OCI-M1 (cell line): ENCODE data around the gene ENPEP.
"Not testable (repeated sequence)": the region's sequence is repeated elsewhere in the genome, so short reads cannot be mapped to it uniquely, and the experiment has no call there.

ENCODE experiments used
- DNase-seq: peaks from one replicate; lab custom pipeline; 2025; lab: John Stamatoyannopoulos, UW

ENPEP gene

DNA sequence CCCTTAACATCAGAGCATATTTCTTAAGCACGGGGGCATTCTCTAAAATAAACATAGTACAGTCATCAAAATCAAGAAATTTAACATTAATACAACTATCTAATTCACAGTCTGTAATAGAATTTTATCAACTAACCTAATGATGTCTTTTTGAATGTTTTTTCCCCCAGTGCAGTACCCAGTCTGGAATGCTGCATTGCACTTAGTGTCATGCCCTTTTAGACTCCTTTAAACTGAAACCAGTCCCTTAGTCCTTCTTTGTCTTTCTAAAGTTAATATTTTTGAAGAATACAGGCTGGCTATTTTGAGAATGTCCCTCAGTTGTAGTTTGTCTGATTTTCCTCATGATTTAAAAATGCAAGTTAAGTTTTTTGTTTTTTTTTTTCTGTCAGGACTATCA is 9.5 kb downstream of the ENPEP start:
- no peak for DNase-seq

DNA sequence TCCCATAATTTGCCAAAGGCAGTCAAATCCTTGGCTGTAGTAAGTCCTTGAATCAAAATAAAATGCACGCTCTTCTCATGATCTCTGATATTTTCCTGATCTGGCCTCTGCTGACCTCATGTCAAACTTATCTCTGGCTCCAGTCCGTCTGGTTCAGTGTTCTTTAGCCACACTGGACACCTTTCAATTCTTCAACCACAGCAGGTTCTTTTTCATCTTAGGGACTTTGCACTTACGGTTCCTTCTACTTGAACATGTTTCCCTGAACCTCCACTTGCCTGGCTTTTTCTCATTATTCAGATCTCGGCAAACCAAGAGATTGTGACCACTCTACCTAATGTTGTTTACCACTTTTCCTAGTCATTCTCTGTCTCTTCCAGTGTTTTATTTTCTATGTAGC is 10.3 kb downstream of the ENPEP start:
- DNase-seq, result peak; percentile 43

DNA sequence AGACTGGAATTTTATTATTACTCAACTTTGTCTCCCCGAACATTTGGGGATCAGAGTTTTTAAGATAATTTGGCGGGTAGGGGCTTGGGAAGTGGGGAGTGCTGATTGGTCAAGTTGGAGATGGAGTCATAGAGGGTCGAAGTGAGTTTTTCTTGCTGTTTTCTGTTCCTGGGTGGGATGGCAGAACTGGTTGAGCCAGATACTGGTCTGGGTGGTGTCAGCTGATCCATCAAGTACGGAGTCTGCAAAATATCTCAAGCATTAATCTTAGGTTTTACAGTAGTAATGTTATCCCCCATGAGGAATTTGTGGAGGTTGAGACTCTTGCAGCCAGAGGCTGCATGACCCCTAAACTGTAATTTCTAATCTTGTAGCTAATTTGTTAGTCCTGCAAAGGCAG is 10.9 kb downstream of the ENPEP start:
- DNase-seq, result not testable (repeated sequence)

DNA sequence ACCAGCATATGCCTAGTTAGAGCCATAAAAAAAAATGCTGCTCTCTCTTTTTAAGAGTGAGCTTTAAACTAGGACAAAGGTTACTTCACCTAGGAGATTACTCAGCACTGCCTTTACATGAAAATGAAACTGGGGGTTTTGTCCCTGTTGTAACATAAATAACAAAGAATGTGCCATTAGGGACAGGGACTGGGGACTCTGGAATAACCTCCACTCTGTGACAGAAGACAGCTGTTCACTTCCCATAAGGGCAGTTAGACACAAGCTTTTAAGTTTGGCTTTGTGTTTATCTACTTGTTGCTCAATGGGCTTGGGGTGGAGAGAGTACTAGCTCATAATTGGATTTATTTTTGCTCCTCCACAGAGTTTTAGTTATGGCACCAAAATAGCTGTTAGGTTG is 11.9 kb downstream of the ENPEP start:
- peak; percentile 58 for DNase-seq

DNA sequence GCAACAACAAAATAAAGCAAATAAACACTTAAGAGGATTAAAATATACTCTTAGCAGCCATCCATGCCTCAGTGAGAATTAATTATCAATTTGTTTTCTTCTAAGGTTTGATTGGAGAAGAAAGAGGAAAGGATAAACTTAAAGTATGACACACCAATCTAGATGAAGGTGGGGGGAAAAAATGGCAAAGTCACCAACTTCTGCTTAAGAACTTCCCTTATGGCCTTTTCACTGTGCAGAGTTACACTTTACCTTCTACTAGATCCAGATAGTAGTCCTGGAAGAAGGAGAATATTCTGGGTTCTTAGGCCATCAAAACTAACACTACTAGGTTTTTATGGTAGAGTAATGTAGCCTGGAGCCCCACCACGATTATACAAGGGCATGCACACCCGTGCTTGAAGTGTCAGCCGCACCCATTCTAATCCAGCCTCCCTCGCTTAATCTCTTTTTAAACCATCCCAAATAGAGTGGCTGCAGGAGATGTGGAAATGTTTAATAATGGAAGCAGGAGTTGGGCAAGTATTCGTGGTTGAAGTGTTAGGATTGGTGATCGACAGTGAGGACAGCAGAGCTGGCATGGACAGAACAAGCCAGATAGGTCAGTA is 14.1 kb downstream of the ENPEP start:
- DNase-seq, result peak; percentile 51

DNA sequence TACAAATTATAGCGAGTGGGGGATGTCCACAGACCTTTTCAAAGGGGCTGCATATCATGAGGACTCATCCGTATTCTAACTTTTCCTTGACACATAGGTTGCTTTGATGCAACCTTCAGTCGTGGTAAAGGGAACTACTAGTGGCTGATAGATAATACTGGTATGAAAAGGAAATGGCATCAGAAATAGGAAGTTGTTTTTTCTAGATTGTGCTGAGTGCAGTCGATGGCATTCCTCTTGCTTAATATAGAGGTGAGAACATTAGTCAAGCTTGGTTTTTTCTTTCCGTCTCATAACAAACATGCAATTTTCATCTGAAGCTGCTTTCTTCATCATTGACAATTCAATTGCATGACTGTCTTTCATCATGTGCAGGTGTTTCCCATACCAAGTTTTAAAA is 16.6 kb downstream of the ENPEP start:
- DNase-seq, result peak; percentile 81

DNA sequence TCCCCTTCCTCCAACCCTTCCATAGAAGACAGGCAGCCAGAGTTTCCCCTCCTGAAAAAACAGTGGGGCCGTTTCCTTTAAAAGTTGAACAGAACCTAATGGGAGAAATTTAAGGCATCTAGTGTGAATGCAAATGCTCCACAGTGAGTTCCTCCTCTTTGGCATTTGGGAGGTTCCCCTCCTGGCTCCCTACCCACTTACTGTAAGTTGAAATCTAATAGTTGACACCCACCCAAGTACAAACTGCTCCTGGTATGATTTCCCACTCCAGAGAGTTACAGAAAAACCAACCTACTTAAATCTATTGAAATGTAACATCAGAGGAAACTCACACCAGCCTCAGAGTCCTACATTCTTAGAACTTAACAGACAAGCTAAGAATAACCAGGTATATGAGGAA is 17.6 kb downstream of the ENPEP start:
- no peak for DNase-seq

DNA sequence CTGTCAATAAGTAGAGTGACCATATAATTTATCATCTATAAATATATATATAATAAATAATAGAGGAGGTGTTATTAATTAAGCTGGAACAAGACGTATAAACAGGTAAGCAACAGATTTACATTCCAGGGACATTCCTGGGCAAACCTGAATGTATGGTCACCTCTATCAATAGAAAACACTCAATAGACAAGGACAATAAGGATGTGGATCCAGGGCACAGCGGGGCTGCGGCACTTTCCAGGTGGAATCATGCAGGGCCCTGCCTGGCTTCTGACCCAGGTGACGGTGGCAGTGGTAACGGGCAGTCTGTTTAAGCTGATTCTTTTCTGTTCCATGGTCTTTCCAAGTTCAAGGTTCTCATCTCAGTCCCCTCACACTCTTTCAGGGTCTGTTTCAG is 22.5 kb downstream of the ENPEP start:
- no peak for DNase-seq

DNA sequence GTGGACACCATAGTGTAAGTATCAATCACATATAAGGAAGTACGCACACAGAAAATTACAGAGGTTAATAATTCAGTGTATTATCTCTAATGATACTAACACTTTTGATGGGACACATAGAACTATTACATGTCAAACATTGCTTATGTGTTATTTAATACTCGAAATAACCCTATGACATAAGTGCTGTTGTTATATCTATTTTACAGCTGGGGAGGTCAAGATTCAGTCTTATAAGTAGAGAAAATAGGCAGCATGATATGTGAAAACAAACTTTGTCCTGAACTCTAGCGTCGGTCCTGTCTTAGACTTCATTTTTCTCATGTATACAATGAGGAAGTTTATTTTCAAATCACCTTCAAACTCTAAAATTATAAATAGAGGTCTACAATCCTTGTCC is 23.2 kb downstream of the ENPEP start:
- no peak for DNase-seq

DNA sequence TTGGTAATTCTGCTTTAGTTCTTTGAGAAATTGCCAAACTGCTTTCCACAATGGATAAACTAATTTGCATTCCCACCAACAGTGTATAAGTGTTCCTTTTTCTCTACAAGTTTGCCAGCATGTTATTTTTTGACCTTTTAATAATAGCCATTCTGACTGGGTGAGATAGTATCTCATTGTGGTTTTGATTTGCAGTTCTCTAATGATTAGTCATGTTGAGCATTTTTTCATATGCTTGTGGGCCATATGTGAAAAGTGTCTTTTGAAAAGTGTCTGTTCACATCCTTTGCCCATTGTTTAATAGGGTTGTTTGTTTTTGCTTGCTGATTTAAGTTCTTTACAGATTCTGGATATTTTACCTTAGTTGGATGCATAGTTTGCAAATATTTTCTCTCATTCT is 25.9 kb downstream of the ENPEP start:
- no peak for DNase-seq

DNA sequence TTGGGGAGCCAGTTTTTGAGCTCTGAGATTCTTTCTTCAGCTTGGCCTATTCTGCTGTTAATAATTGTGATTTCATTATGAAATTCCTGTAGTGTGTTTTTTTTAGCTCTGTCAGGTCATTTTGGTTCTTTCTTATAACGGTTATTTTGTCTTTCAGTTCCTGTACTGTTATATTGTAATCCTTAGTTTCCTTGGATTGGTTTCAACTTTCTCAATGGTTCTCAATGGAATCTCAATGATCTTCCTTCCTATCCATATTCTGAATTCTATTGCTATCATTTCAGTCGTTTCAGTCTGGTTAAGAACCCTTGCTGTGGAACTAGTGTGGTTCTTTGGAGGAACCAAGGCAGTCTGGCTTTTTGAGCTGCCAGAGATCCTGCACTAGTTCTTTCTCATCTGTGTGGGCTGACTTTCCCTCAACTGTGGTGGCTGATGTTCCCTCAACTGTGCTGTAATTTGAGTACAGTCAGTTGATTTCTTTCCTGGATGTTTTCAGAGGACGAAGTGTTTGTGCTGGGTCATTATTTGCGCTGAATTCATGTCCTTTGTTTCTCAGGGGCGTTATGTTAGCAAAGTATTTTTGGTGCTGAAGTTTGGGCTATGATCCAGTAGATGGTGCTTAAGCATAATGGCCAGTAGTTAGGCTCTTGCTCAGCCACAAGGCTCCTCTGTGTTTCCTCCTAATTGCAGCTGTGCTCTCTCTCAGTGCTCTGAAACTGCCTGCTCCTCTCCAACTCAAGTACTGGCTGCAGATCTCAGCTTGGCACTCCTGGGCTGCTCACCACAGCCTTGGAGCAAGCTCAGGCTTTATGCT is 27.5 kb downstream of the ENPEP start:
- peak; percentile 44 for DNase-seq

DNA sequence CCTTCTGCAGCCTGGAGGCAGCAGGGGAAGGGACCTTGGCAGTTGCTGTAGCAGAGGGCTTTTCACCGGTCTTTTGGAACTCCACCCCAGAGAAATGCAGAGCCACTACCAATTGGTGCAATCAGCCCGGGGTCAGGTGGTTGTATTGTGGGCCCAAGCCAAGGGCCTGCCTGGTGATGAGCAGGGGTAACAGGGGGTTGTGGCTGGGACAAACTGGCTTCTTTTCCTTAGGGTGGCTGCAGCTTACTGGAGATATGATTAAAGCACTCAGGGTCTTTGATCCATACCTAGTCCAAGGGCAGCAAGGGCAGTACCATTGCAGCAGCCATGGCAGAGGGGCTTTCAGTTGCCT is 28.1 kb downstream of the ENPEP start:
- no peak for DNase-seq

DNA sequence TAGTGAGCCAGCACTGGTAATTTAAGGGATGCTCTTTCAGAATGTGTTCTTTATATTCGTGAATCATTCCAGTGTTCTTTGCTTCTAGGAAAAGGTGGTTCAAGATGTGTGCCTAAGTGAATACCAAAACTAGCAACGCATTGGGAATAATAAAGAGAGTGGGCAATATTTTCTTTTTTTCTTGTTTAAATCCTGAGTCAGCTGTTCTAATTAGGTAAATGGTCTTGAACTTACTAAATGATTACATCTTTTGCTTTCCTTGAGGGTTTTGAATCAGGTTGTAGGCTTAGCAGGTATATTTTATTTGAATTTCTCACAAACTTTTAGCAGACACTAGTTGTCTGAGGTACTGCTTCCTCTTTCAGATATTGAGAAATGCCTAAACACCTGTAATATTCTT is 29.5 kb downstream of the ENPEP start:
- DNase-seq, result no peak

DNA sequence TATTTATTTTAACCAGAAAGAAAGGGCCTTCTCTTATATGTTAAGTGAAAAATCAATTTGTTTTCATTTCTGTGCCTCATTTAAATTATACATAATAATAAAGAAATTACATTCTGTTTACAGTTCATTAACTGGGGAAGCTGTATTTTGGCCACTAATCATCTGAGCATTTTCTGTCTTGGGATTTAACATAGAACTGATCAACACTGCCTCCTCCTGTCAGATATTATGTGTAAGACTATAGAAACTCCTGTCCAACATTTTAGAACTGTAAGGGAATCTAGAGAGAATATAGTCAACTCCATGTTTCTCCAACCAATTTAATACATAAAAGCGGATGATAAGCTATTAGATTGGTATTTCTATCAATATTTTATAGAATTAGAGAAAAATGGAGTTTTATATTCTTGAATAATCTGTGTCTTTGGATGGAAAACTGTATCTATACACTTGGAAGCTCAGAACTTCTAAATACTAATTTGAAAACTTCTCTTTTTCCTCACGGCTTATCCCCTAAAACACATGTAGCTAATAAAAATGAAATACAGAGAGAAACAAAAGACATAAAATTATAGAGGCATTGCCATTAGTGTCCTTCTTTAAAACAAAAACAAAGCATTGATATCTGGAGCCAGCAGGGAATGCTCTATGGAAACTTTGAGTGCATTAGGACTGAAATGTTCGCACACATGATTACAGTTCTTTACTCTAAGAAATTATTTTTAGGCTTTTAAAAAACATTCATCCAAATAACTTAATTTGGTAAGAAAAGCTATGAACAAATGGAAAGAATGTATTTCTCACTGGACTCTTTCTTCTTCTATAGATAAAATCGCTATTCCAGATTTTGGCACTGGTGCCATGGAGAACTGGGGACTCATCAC is 33.1 kb downstream of the ENPEP start:
- peak; percentile 68 for DNase-seq

DNA sequence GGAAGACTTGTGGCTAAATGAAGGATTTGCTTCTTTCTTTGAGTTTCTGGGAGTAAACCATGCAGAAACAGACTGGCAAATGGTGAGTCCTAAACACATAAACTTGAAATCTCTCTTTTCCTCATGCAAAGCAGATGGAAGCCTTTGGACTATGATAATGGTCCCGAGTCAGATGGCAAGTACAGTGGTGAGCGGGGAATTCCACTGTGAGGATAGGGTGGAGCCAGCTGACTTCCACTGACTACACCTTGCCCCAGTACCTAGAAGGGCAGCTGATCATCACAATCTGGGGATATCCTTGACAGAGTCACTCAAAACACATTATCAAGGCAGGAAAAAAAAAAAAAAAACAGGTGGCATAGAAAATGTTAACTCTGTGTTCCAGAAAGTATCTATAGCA is 34.3 kb downstream of the ENPEP start:
- DNase-seq, result no peak

DNA sequence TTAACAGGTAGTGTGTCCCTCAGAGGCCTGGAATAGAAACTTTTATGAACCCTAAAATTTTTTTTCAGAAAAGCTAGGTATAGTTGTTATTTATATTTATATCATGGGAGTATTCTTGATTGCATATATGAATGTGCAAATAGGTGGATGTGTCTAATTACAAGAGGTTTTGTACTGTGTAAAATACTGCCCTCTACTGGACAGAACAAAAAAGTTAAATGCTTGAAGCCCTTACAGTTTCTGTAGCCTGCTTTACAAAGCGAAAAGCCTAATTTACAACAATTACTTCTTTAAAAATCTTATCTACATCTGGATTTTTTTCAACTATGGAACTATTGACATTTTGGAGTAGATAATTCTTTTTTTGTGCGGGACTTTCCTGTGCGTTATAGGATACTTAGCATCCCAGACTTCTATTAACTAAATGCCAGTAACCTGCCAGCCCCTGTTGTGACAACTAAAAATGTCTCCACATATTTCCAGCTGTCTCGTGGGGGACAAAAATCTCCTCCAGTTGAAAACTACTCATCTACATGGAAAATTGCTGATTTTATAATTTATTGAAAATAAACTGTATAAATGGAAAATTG is 35.1 kb downstream of the ENPEP start:
- DNase-seq, result peak; percentile 82

DNA sequence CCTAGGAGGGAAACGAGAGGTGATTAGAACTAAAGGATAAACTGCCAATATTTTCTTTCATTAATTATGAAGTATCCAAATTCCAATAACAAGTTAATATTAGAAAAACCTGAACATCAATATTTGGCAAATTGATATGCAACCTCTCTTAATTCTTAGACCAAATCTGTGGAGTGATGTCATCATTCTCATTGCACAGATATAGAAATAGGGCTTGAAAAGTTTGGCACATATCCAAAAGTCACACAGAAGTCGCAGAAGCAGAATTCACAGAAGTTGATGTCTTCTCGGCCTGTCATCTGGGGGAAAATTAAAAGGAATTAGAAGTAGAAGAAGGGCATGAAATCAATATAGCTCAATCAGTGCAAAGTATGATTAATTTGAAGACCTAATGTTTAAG is 36.9 kb downstream of the ENPEP start:
- peak; percentile 12 for DNase-seq

DNA sequence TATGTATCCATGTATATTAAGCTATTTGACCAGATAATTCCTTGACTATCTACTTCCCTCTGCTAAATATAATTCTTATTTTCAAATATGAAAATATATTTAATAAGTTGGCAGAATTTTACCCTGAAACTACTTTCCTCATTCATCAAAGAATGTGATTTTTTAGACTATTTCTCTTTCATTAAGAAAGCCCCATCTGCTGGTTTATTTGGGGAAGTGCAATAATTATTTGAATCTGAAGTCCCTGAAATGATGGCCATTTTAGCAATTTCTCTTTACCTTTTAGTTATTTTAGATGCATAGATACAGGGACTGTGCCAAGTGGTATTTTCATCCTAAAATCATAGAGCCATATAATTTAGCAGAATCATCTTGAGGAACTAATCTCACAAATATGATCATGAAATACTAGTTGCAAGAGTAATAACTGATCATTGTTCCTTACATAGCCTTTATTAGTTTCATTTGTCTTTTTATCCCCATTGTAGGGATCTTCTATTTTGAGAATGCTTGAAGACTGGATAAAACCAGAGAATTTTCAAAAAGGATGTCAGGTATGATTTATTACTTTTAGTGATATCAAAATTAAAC is 39.0 kb downstream of the ENPEP start:
- peak; percentile 81 for DNase-seq

DNA sequence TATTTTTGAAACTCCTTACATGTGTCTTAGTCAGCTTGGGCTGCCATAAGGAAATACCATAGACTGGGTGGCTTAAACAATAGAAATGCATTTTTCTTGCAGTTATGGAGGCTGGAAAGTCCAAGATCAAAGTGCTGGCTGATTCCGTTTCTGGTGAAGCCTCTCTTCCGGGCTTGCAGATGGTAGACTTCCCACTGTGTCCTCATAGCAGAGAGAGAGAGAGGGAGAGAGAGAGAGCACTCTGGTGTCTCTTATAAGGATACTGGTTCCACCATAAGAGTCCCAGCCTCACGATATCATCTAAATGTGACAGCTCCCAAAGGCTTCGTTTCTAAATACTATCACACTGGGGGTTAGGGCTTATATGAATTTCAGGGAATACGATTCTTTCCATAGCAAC is 39.7 kb downstream of the ENPEP start:
- peak; percentile 75 for DNase-seq

DNA sequence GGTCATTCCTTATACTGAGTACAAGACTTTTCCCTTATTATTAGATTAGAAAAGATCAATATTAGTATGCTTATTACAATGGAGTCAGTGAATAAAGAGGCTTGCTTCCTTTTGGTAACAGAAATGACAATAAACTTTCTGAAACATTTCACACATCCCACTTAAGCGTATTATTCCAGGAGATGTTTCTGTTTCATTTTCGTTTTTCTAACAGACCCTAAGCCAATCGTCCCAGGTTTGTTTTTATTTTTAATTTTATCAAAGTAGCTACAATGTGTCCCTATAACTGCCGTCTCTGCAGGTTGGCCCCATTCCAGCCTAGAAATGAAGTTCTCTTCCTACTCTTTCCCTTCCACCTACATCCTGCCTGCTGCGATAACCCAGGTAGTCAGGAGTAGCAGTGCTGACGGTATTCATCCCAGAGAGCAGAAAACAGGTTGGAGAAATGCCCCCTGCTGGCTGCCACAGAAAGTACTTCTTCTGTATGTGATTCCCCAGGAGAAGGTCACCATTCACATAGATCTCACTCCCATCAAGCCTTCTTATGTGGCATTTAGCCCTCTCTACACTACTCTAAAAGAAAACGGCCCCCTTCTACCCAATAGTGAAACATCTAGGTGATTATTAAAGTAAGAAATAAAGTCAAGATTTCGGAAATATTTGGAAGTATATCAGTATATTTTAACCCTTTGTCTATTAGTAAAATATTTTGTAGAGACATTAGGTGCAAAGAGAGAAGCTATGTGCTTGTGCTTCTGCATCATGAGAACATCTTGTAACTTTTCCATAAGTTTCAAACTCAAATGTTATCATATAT is 40.4 kb downstream of the ENPEP start:
- peak; percentile 91 for DNase-seq

DNA sequence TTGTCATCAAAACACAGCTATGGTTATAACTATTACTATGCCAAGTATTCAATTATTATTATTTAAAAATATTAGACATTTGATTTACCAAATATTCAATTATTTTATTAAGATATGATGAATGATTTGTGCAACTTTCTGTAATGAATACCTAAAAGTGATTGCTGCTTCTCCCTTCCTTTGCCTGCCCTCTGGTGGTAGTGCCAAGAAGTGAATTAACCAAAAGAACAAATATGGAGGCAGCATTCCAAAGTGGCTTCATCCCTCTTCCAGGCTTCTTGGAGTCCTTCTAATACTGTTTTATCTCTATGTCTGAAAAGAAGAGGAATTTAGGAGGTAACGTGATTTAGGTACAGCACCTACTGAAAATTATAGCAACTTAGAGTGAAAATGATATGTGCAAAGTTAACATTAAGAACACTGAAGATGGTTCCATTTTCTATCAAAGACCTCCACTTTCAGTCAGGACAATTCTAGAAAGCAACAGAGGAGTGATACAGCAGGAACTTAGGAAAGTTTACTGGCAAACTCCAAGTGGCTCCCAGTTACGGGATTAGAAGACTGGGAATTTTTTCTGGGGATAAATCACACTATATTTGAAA is 43.0 kb downstream of the ENPEP start:
- DNase-seq, result peak; percentile 59
